Muscle layer of colon (tissue), 2 donors: ENCODE measurements around the gene SLC26A11.
"Not testable (repeated sequence)": the region's sequence is repeated elsewhere in the genome, so short reads cannot be mapped to it uniquely, and the experiment has no call there.

Experiments
- H3K27ac ChIP-seq: one replicate; pipeline ENCODE4 v1.7.0; 2013; ENCODE audit warnings: low read depth, mild to moderate bottlenecking, low read length, moderate library complexity
- H3K27me3 ChIP-seq, 2 donors: one replicate each; pipeline ENCODE4 v1.7.0; 2013; ENCODE audit warnings: low read length in 2 of 2, mild to moderate bottlenecking in 2 of 2; ENCODE audit not compliant: insufficient read depth in 2 of 2, control insufficient read depth in 1 of 2
- H3K36me3 ChIP-seq: one replicate; pipeline ENCODE4 v1.7.0; 2013; ENCODE audit warnings: mild to moderate bottlenecking, low read length; ENCODE audit not compliant: insufficient read depth
- H3K4me1 ChIP-seq: one replicate; pipeline ENCODE4 v1.7.0; 2013; ENCODE audit warnings: mild to moderate bottlenecking, low read length; ENCODE audit not compliant: insufficient read depth
- H3K4me3 ChIP-seq, 2 donors: one replicate each; pipeline ENCODE4 v1.7.0; 2013; ENCODE audit warnings: low read length in 2 of 2, low read depth in 1 of 2, mild to moderate bottlenecking in 1 of 2, moderate library complexity in 1 of 2
- H3K9ac ChIP-seq: one replicate; pipeline ENCODE4 v1.7.0; 2013; ENCODE audit warnings: low read length
- H3K9me3 ChIP-seq: one replicate; pipeline ENCODE4 v1.7.0; 2013; ENCODE audit warnings: mild to moderate bottlenecking, low read length
- donor health status: abdominal sarcoma.
- donor health status: Adenocarcinoma of cecum.

SLC26A11 gene

GRCh38 chr17:80267391-80267790 is 47.2 kb downstream of the SLC26A11 start:
- Histone ChIP-seq H3K36me3 (peaks cover 23% of the 10 kb centered on the region), H3K27ac (no peak overlapping the region), H3K9ac (no peak overlapping the region), H3K4me1 (peaks cover 20% of the 10 kb centered on the region), H3K9me3 (no peaks in the 10 kb centered on the region), H3K27me3 (no peaks in the 10 kb centered on the region), H3K4me3 (no peak overlapping the region)

- Histone ChIP-seq H3K4me1 (peaks cover 11% of the 10 kb centered on the region), H3K9ac (no peak overlapping the region), H3K9me3 (no peaks in the 10 kb centered on the region), H3K4me3 (no peak overlapping the region), H3K27me3 (no peaks in the 10 kb centered on the region), H3K27ac (no peak overlapping the region), H3K36me3 (peaks cover 23% of the 10 kb centered on the region)
Observed at GRCh38 chr17:80268427-80268826, 48.2 kb downstream of the SLC26A11 start.

GRCh38 chr17:80269405-80269807 is 49.2 kb downstream of the SLC26A11 start:
- Histone ChIP-seq H3K36me3 (peaks cover 27% of the 10 kb centered on the region), H3K4me3 (no peak overlapping the region), H3K27me3 (no peaks in the 10 kb centered on the region), H3K9me3 (no peaks in the 10 kb centered on the region), H3K9ac (no peak overlapping the region), H3K4me1 (peaks cover 1% of the 10 kb centered on the region), H3K27ac (no peak overlapping the region)

- no peak overlapping the region for H3K9ac ChIP-seq
- no peaks in the 10 kb centered on the region for H3K27me3 ChIP-seq
- no peaks in the 10 kb centered on the region for H3K4me1 ChIP-seq
- H3K4me3 ChIP-seq: no peak overlapping the region
- H3K9me3 ChIP-seq: no peaks in the 10 kb centered on the region
- no peak overlapping the region for H3K27ac ChIP-seq
- H3K36me3 ChIP-seq: peaks cover 27% of the 10 kb centered on the region
Observed at GRCh38 chr17:80270104-80270503, 49.9 kb downstream of the SLC26A11 start.

GRCh38 chr17:80270836-80271235 is 50.6 kb downstream of the SLC26A11 start:
- Histone ChIP-seq H3K9me3 (no peaks in the 10 kb centered on the region), H3K9ac (no peak overlapping the region), H3K27me3 (no peaks in the 10 kb centered on the region), H3K4me3 (no peak overlapping the region), H3K36me3 (peaks cover 27% of the 10 kb centered on the region), H3K4me1 (no peaks in the 10 kb centered on the region), H3K27ac (no peak overlapping the region)

- H3K36me3 ChIP-seq: peaks cover 27% of the 10 kb centered on the region
Observed at GRCh38 chr17:80272366-80272765, 52.1 kb downstream of the SLC26A11 start.

GRCh38 chr17:80274331-80274730 is 54.1 kb downstream of the SLC26A11 start:
- no peaks in the 10 kb centered on the region for H3K27me3 ChIP-seq
- H3K4me3 ChIP-seq: no peak overlapping the region
- H3K27ac ChIP-seq: no peak overlapping the region
- no peaks in the 10 kb centered on the region for H3K4me1 ChIP-seq
- H3K9ac ChIP-seq: no peak overlapping the region
- no peaks in the 10 kb centered on the region for H3K9me3 ChIP-seq
- peaks cover 16% of the 10 kb centered on the region for H3K36me3 ChIP-seq

More at GRCh38 chr17:80272366-80272765, 52.1 kb downstream of the SLC26A11 start:
- no peak overlapping the region for H3K4me3 ChIP-seq
- H3K9ac ChIP-seq: no peak overlapping the region
- no peak overlapping the region for H3K27ac ChIP-seq
- no peaks in the 10 kb centered on the region for H3K4me1 ChIP-seq
- H3K9me3 ChIP-seq: no peaks in the 10 kb centered on the region
- H3K27me3 ChIP-seq: no peaks in the 10 kb centered on the region

- H3K9me3 ChIP-seq: no peaks in the 10 kb centered on the region
- no peak overlapping the region for H3K9ac ChIP-seq
- H3K4me3 ChIP-seq: no peak overlapping the region
- H3K27me3 ChIP-seq: no peaks in the 10 kb centered on the region
- no peak overlapping the region for H3K27ac ChIP-seq
- H3K36me3 ChIP-seq: peaks cover 10% of the 10 kb centered on the region
- peaks cover 4% of the 10 kb centered on the region for H3K4me1 ChIP-seq
Observed at GRCh38 chr17:80274871-80275449, 54.7 kb downstream of the SLC26A11 start.

GRCh38 chr17:80275857-80276256 is 55.6 kb downstream of the SLC26A11 start:
- not testable (repeated sequence) for H3K9ac ChIP-seq, H3K27me3 ChIP-seq, H3K4me3 ChIP-seq, H3K36me3 ChIP-seq, H3K9me3 ChIP-seq, H3K27ac ChIP-seq
- H3K4me1 ChIP-seq: peaks cover 10% of the 10 kb centered on the region

GRCh38 chr17:80277751-80278671 is 57.8 kb downstream of the SLC26A11 start:
- peaks cover 10% of the 10 kb centered on the region for H3K4me1 ChIP-seq
- no peak overlapping the region for H3K27ac ChIP-seq
- H3K4me3 ChIP-seq: no peak overlapping the region
- H3K9me3 ChIP-seq: no peaks in the 10 kb centered on the region
- H3K9ac ChIP-seq: no peak overlapping the region
- no peaks in the 10 kb centered on the region for H3K27me3 ChIP-seq
- H3K36me3 ChIP-seq: peaks cover 5% of the 10 kb centered on the region

GRCh38 chr17:80279895-80280294 is 59.7 kb downstream of the SLC26A11 start:
- H3K36me3 ChIP-seq: peaks cover 5% of the 10 kb centered on the region
- no peak overlapping the region for H3K9ac ChIP-seq
- no peaks in the 10 kb centered on the region for H3K9me3 ChIP-seq
- H3K27me3 ChIP-seq: no peaks in the 10 kb centered on the region
- H3K27ac ChIP-seq: no peak overlapping the region
- H3K4me1 ChIP-seq: peaks cover 10% of the 10 kb centered on the region
- H3K4me3 ChIP-seq: no peak overlapping the region
